Prostate gland (tissue), 2 donors: ENCODE measurements around the gene RTN4RL1. TPM values are rescaled to one million over a fixed set of nuclear protein-coding genes. Genes with fewer than 3 reads are reported as not detected.
A peak's percentile ranks its signal among the peaks of the same experiment; 100 is the strongest.

Source experiments
- DNase-seq: peaks from one replicate; pipeline ENCODE4 v3.0.0-alpha.2; 2019; ENCODE audit warnings: low spot score
- H3K27ac ChIP-seq, 2 donors: fragments of 200-600 bp; sonication (generic); 2 replicates each; pipeline ENCODE4 v1.5.1; 2017 to 2019
- H3K27me3 ChIP-seq: fragments of 200-600 bp; sonication (generic); replicated peaks from 2 replicates; pipeline ENCODE4 v1.5.1; 2019; ENCODE audit not compliant: insufficient read depth
- H3K36me3 ChIP-seq, 2 donors: fragments of 200-600 bp; sonication (generic); 1 replicate in 1 of 2; 2 replicates in 1 of 2; pipeline versions ENCODE4 v1.5.1 to v1.8.1; 2017 to 2019
- H3K4me1 ChIP-seq: fragments of 200-600 bp; sonication (generic); replicated peaks from 2 replicates; pipeline ENCODE4 v1.5.1; 2019
- H3K4me3 ChIP-seq, 2 donors: fragments of 200-600 bp; sonication (generic); 2 replicates each; pipeline ENCODE4 v1.5.1; 2017 to 2019
- H3K9me3 ChIP-seq: fragments of 200-600 bp; sonication (generic); 2 replicates; pipeline ENCODE4 v1.5.1; 2017
- POLR2A ChIP-seq: fragments of 450-650 bp; IDR thresholded peaks from one replicate; pipeline ENCODE4 v1.6.1; 2016; ENCODE audit warnings: antibody characterized with exemption, mild to moderate bottlenecking
- POLR2AphosphoS5 ChIP-seq: sonication (generic); formaldehyde crosslinking; IDR thresholded peaks from one replicate; pipeline ENCODE4 v1.6.1; 2017; ENCODE audit warnings: antibody characterized with exemption
- WGBS: methylation state at CpG from one replicate; pipeline ENCODE4 v1.1.5; 2018; 5-methylcytosine and 5-hydroxymethylcytosine counted together
- intact Hi-C: fragments of 100-400 bp; cut with DNase I; formaldehyde crosslinking; loops from one replicate; pipeline ENCODE4 v1.14.2; 2022
- total RNA-seq, 2 donors: library from RNA; depleted of rRNA; stranded (reverse); fragments of >200 nt; gene quantifications; one replicate each; pipeline ENCODE4 v1.1.0, GENCODE V29; 2016
- TF ChIP-seq, protein P1 (sequence below), 4 experiments: fragments of 200-600 bp in 2 of 4; fragments of 450-650 bp in 2 of 4; sonication (generic) in 2 of 4; IDR thresholded peaks; 1 replicate in 3 of 4; 2 replicates in 1 of 4; pipeline ENCODE4 v1.5.1; 2016 to 2019; ENCODE audit warnings: antibody characterized with exemption in 4 of 4, mild to moderate bottlenecking in 2 of 4, moderate library complexity in 2 of 4

The RTN4RL1 gene
- total RNA-seq, 2 donors from 2014 or later: 8.3 to 21.5 TPM

DNA sequence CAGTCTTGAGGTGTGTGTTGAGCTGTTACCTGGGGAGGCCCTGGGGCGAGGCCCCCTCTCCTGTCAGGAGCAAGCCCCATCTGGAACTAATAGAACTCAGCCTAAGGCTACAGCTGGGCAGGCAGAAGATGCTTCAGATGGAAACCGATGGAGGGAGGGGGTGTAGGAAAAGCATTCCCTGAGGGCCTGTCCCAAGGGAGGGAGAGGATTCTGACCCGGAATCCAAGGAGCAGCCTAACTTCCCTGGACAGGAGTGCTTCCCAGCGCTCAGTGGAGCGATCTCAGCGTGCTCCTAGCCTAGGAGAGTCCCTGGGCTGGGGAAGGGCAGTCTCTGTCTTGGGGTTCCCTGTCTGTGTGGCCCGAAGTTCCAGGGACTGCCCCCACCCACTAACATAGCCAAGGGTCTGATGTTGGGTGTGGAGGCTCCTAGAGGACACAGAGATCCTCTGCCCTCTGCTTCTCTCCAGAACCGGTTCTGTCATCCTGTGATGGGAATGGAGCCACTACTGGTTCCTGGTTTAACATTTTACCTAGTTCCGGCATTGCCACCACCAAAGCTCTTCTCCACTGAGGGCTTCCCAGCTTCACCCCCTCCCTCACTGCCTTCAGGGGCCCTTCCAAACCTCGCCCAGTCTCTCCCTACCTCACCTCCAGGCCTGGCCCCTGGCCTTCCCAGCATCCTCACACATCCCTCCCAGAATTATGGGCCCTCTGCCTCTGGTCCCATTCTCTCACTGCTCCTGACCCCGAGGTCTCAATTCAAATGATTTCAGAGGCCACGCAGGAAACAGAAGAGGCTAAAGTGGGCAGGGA, 58.7 kb downstream of the RTN4RL1 start:
- intact Hi-C loops: no loop called here
- no peaks in the 10 kb centered on the region for H3K36me3 ChIP-seq
- H3K4me1 ChIP-seq: peaks cover 2% of the 10 kb centered on the region
- H3K4me3 ChIP-seq: no peak overlapping the region
- no peak for DNase-seq
- H3K27ac ChIP-seq: peak overlapping the region in 1 of 2 donors; percentile 24
- no peaks in the 10 kb centered on the region for H3K27me3 ChIP-seq
- WGBS: 63% methylated on average over 12 of the region's 12 CpGs
- H3K9me3 ChIP-seq: no peaks in the 10 kb centered on the region
- TF ChIP-seq POLR2AphosphoS5: no peak

DNA sequence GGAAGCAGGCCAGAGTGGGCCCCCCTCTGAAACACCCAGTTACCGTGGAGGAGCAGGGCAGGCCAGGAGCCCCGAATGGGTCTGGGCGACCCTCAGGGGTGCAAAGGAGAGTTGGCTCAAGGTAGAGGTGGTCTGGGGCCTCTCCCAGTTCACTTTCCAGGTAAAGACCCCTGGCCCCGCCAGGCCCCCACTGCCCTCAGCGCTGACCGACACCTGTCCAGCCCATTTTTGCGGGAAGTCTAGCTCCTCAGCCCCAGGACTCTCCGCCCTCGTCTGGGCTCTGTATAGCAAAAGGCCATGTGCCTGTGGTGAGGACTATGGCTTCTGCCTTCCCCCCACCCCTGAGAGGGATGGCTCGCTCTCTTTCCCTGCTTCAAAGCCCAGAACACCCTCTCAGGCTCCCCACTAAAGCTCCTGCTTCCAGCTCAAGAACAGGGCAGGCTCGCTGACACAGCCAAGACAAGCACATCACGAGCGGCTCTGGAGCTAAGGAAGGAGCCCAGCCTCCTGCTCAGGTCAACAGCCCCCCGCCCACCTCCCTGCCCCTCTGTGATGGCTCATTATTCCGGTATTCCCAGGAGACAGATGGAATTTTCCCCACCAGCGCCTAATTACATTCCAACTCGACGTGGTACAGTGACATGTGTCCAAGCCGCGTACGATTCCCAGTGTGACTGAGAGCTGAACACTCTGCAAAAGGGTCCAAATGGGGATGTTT, 59.4 kb downstream of the RTN4RL1 start:
- WGBS: 87% methylated on average over 21 of the region's 21 CpGs
- H3K4me3 ChIP-seq: no peak overlapping the region
- TF ChIP-seq POLR2A (no peak), POLR2AphosphoS5 (no peak)
- TF ChIP-seq, protein P1, sequence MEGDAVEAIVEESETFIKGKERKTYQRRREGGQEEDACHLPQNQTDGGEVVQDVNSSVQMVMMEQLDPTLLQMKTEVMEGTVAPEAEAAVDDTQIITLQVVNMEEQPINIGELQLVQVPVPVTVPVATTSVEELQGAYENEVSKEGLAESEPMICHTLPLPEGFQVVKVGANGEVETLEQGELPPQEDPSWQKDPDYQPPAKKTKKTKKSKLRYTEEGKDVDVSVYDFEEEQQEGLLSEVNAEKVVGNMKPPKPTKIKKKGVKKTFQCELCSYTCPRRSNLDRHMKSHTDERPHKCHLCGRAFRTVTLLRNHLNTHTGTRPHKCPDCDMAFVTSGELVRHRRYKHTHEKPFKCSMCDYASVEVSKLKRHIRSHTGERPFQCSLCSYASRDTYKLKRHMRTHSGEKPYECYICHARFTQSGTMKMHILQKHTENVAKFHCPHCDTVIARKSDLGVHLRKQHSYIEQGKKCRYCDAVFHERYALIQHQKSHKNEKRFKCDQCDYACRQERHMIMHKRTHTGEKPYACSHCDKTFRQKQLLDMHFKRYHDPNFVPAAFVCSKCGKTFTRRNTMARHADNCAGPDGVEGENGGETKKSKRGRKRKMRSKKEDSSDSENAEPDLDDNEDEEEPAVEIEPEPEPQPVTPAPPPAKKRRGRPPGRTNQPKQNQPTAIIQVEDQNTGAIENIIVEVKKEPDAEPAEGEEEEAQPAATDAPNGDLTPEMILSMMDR (IDR thresholded peaks at IDR 0.05): no peak
- no peaks in the 10 kb centered on the region for H3K9me3 ChIP-seq
- peaks cover 2% of the 10 kb centered on the region for H3K4me1 ChIP-seq
- no peak for DNase-seq
- H3K36me3 ChIP-seq: no peaks in the 10 kb centered on the region
- intact Hi-C loops: no loop called here
- no peaks in the 10 kb centered on the region for H3K27me3 ChIP-seq
- no peak overlapping the region for H3K27ac ChIP-seq

DNA sequence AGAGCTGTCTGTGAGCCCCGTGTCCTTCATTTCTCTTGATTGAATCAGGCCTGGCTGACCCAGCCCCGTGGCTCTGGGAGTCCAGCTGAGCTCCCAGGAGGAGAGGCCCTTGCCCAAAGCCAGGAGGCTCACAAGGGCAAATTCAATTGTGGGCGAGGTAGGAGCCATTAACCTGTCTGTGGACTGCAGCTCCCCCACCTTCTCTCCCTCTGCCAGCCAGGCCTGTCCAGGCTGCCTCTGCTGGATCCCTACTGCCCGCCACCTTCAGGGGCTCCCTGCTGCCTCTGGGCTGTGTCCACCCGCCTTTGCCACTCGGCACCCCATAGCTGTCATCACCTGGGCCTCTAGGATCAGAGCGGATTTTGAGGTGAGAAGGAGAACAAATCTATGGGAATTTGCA, 61.9 kb downstream of the RTN4RL1 start:
- H3K27ac ChIP-seq: no peak overlapping the region
- H3K27me3 ChIP-seq: no peaks in the 10 kb centered on the region
- TF ChIP-seq, protein P1 (IDR thresholded peaks at IDR 0.05): no peak
- no peak for TF ChIP-seq POLR2AphosphoS5
- TF ChIP-seq POLR2A: no peak
- intact Hi-C loops: no loop called here
- H3K4me1 ChIP-seq: peaks cover 2% of the 10 kb centered on the region
- no peak for DNase-seq
- no peaks in the 10 kb centered on the region for H3K9me3 ChIP-seq
- whole genome bisulfite sequencing: 82% methylated on average over 7 of the region's 7 CpGs
- H3K36me3 ChIP-seq: no peaks in the 10 kb centered on the region
- no peak overlapping the region for H3K4me3 ChIP-seq

DNA sequence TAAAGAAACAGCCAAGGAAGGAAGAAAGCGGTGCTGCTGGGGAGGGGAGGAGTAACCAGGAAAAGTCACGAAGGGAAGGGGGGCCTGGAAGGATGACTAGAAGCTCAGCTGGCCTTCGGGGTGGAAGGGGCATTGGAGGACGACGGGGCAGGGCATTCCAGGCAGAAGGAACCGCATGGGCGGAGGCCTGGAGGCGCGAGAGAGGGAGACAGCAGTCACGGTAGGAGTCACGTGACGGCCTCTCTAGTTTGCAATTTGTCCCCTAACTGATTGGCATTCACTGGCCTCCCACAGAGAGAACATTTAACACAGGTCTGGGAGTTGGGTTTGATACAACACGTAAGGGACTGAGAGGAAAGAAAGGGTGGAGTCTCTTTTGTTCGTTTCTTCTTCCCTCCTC, 63.9 kb downstream of the RTN4RL1 start:
- TF ChIP-seq POLR2A (no peak), POLR2AphosphoS5 (no peak)
- TF ChIP-seq, protein P1 (IDR thresholded peaks at IDR 0.05): no peak
- Histone ChIP-seq H3K36me3 (no peaks in the 10 kb centered on the region), H3K9me3 (no peaks in the 10 kb centered on the region), H3K4me1 (no peaks in the 10 kb centered on the region), H3K27me3 (no peaks in the 10 kb centered on the region), H3K27ac (peak overlapping the region; percentile 15 to 38), H3K4me3 (no peak overlapping the region)
- intact Hi-C loops: no loop called here
- DNase-seq: no peak
- 73% methylated on average over 14 of the region's 14 CpGs for WGBS

DNA sequence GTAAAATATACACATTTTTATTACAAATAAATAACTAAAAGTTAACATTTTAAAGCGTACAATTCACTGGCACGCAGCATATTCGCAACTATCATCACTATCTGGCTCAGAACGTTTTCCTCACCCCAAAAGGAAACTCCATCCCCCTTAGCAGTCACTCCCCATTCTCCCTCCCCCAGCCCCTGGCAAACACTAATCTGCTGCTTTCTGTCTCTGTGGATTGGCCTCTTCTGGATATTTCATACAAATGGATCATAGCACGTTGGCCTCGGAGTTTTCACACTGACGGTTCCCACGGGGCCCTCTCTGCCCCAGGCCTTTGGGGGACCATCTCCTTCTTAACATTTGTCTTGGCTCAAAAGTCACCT, 64.6 kb downstream of the RTN4RL1 start:
- intact Hi-C loops: no loop called here
- Histone ChIP-seq H3K9me3 (no peaks in the 10 kb centered on the region), H3K36me3 (no peaks in the 10 kb centered on the region), H3K4me3 (no peak overlapping the region), H3K4me1 (no peaks in the 10 kb centered on the region), H3K27ac (peak overlapping the region; percentile 15 to 38), H3K27me3 (no peaks in the 10 kb centered on the region)
- 23% methylated on average over 8 of the region's 8 CpGs for WGBS
- TF ChIP-seq POLR2A (no peak), POLR2AphosphoS5 (no peak)
- TF ChIP-seq, protein P1 (IDR thresholded peaks at IDR 0.05): no peak
- no peak for DNase-seq
